ELF-1 (cell line): ENCODE results near the gene TBX4.
A peak's percentile ranks its signal among the peaks of the same experiment; 100 is the strongest.
"Not testable (repeated sequence)": the region's sequence is repeated elsewhere in the genome, so short reads cannot be mapped to it uniquely, and the experiment has no call there.

Source experiments
- DNase-seq: peaks from one replicate; pipeline ENCODE4 v3.0.0-alpha.2; 2016; ENCODE audit warnings: low read depth, low spot score

The TBX4 gene

DNA sequence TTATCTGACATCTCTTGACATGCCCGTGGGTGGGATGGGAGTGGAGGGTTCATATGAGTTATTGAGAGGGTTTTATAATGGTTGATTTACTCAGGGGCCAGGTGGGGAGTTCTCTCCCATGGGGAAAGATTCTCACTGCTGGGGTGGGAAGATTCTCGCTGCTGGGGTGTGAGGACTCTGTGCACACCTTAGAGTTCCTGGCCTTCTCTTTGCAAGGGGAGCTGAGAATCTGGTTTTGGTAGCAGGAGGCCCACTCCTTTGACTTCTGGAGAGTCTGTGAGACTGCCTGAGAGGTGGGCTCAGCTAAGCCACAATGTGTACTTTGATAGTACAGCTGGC is 31.5 kb downstream of the TBX4 start:
- DNase-seq: no peak

- DNase-seq: no peak
These were observed 32.0 kb downstream of the TBX4 start for GRCh38 chr17:61484174-61484573.

- DNase-seq: no peak
These were observed 33.0 kb downstream of the TBX4 start for GRCh38 chr17:61485067-61485775.

DNA sequence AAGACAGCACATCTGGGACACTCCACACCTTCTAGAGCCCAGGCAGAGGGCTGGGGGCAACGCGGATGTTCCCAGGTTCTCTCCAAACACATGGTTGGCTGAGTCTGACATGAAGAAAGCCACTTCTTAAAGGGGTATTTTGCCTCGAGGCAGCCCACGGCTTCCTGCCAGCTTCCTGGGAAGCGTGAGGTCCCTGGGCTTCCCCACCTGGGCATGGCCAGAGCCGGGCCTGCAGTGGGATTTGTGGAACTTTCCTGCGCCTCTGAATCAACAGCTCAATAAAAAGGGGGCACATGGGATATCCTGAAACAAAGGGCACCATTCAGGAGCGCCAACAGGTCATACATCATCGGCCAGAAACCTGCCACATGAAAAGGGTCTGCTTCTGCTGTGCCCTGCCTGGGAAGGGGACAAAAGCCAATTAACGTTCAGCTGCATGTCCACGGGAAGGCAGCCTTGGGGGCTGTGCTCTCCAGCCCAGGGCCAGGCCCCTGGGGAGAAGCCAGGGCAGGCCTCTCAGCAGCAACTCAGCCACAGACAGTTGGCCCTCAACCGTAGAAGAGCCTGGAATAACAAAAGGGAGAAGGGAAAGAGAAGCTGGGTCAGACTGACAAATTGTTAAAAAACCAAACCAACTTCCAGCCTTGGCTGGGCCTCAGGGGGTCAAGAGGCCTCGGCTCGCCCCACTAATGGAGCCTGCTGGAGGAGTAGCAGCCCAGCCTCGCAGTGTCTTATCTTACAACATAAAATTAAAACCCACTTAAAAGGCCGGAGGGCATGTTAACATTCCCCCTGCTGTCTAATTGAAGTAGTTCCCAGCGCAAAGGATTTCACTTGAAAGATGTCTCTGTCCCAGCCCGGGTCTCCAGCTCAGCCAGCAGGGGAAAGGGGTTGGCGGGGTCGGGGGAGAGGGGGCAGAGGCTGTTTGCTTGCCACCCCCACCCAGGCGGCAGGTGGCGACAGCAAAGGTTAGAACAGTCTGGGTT is 34.2 kb downstream of the TBX4 start:
- peak; percentile 89 for DNase-seq

DNA sequence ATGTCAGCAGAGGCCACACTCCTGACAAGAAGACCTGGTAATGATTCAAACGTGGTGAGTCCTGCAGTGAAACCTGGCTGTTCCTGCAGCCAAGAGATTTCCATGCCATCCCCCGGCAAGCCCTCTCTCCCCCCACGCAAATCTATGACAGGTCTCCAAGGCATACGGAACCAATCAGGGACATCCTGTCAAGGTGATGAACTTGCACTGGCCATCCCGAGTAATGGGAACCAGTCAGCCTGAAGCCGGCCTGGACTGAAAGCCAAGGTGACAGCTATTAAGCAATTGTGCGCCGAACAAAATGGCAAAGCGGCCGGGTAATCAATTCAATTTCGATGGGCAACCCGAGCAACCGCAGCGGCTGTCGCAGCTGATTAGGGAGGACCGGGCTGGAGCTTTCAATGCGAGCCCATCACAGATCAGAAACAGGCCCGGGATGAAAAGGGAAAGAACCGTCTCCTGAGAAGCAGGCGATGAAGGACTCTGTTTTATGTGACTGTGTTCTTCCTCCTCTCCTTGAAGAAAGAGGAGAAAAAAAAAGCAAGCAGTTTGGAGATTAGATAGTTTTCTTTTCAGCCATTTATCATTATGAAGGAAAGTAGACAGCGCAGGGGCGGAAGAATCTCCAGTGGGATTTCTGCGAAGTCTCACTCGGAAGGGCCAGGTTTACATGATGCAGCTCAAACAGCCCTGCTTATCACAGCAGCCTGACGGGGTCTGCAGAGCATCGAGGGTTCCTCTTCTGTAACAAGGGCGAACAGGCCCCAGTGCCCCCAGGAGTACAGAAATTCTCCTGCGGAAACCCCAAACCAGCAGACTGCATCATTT is 35.2 kb downstream of the TBX4 start:
- DNase-seq: peak; percentile 35

DNA sequence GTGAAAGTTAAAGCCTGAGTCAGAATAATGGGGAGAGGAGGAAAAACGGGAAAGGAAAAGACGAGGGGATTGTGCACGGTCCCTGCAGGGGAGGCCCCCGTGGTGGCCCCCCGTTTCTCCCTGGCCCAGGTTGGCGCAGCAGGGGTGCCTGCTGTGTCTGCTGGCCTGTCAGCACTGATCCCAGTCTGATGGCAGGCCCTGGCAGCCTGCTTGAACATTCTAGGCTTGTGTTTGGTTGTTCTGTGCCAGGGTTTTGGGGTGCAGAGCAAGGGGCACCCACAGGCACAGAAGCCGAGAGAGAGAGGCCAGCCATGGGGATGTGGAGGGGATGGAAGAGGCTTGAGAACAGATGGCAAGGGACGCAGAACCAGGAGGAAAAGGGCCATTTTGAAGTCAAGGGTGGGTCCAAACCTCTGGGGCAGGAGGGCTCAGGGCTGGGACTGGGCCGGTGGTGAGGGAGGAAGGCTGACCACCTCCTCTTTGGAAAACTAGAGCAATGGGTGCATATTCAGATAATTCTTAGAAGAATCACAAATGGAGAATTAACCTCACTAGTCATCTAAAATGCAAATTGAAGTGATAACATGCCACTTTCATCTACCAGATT is 35.9 kb downstream of the TBX4 start:
- no peak for DNase-seq

DNA sequence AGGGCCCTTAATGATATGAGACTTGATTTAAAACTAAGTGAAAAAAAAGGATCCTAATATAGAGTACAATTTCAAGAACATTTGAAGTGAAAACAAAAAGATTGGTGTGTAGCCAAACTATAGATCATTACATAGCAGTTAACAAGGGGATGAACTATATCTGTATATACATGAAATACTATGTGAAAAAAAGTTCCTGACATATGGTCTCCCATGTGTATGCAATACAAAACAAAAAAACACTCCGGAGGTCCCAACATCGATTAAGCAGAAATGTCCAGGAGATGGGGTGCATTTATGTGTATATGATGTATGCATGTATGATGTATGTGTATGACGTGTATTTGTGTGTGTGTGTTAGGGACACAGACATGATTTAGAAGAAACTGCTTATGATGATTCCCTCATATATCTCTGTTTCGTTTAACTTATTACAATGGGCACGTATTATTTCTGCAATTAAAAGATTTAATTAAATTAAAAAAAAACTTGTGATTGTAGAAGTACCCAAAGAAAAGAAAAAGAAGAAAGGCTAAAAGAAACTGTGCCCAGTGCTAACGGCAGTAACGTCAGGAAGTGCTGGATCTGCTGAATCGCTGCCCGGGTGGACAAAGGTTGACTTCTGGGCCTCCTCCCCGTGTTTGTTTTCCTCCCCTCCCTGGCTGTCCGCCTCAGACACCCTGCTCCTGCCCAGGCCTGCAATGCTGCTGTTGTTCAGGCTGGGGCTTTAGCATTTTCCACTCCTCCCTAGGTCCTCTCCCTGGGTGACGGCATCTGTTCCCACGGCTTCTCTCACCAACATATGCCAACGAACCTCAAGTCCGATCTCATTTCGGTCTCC is 36.9 kb downstream of the TBX4 start:
- no peak for DNase-seq

- DNase-seq: no peak
These were observed 37.7 kb downstream of the TBX4 start for GRCh38 chr17:61489719-61490490.

GRCh38 chr17:61490540-61490975 is 38.3 kb downstream of the TBX4 start:
- no peak for DNase-seq

GRCh38 chr17:61491981-61492380 is 39.8 kb downstream of the TBX4 start:
- DNase-seq: no peak

GRCh38 chr17:61492759-61493526 is 40.7 kb downstream of the TBX4 start:
- DNase-seq: no peak

- DNase-seq: not testable (repeated sequence)
These were observed 41.7 kb downstream of the TBX4 start for GRCh38 chr17:61493830-61494324.

DNA sequence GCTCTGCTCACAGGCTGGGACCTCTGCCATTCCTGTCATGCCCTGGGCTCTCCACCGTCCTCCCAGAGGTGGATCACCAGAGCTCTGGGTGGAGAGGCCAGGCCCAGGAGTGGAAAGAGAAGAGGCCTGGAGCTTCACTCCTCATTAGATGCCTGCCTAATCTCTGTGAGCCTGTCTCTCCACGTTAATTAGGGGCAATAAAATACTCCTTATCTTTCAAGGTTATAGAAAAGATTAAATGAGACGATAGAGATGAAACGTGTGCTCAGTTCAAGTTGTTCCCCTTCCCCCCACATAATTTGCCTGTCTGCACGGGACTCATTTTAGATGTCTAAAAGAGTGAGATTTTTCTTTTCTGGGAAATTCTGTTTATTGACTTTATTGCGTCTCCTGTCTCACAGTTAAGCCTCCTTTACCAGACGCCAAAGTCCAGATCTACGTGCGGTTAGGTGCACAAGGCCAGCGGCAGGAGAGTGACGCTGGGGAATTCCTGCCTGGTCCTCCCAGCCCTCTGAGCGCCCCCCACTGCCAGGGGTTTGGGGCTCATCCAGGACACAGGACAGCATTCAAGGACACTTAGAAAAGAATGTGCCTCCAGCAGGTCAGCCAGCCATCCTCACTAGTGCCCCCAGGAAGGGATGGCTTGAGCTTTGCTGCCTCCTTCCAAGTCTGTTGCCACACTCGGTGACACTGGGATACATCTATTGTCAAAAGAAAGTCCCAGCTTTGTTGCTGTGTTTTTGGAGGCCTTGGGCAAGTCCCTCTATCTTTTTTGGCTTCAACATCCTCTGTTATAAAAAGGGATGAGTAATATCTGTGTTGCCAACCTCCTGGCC is 42.3 kb downstream of the TBX4 start:
- DNase-seq: peak; percentile 56

DNA sequence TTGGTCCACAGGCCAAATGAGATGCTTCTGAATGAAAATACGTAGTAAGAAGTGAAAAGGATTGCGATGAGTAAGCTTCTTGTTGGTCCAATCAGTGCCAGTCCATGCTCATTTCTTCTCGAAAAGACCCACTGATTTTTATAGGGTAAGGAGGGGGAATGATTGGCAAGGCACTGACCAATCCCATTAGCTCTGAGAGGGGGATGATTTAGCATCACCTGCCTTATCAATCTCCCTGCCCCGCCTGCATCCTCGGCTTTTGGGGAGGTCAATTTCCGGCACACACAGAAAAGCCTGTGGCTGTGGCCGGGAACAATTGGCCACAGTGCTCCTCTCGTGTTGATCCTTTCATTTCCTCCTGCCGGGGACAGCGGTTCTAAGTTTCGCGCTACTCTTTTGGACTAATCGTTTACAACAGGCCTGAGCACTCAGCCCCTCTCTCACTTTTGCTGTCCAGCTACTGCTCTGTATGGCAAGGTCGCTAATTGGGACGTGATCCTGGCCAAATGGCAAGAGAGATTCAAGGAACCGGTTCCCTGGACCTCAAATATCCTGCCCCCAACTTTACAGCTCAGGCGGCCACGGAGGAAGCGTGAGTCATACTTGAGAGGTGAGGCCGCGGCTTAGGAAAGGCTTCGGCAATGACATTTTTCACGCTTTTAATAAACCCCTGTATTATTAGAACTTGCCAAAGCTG is 43.1 kb downstream of the TBX4 start:
- peak; percentile 27 for DNase-seq

DNA sequence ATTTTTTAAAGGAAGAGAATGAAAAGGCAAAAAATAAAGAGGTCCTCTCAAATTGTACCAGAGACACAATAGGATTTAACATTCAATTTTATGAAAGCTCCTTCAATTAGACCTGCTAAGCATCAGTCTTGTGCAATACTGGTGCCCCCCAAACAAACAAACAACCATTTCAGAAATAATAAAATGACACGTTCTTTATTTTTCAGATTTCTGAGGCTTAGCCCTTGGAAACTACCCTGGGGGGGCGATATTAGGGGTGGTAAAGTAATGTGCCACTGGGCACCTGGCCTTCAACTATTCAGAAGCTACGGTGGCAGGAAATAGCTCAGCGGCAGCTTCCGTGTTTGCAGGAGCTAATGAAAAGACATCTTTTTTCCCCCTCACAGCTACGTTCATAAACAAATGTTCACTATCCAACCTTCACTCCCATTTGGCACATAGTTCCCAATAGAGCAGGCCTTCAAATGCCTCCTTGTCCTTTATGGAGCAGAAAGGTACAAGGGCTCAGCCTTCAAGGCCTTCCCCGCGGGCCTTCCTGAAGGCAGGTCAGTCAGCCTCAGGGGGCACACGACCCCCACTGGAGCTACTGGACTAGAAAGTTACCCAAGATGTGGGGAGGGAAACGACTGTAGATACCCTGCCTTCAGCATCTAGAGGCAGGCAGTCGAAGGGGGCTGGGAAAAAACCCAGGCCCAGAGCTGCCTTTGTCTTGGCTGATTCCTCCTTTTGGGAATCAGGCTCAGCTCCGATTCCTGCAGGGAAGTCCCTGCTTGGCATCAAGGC is 44.1 kb downstream of the TBX4 start:
- peak; percentile 40 for DNase-seq

DNA sequence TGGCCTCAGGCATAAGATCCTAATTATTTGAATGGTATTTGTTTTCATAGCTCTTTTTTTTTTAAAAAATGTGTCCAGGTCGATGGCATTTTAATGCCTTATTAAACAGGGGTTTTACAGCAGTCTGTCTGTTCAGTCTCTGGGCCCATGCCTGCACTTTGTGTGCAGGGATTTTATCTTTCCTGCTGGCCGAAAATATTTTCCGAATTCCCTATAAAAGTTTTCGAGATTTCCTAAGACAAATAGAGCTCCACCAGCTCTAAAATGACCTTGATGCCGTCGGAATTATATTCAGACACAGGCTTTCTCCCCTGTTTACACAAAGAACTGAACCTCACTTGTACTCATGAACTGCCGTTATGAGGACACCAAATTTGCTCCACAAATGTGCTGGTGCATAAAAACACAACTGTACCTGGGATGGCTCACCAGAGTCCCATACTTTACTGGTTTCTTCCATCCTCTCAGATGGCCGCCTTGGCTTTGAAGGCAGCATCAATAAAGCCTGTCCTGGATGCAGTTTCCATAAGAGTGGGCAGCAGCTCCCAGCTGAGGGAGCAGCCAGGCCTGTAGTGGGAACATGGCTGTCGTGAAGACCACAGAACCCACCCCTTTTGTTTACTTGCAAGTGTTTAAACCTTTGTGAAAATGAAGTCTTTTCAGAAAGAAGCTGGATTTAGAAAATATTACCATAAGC is 44.9 kb downstream of the TBX4 start:
- DNase-seq: no peak
